Mesendoderm (in vitro differentiated cells): ENCODE measurements around the gene GFRA3.
"Not testable (repeated sequence)": the region's sequence is repeated elsewhere in the genome, so short reads cannot be mapped to it uniquely, and the experiment has no call there.

Source experiments
- DNase-seq: peaks from one replicate; pipeline ENCODE4 v3.0.0; 2013
- H2AK5ac ChIP-seq: 2 replicates; pipeline ENCODE4 v1.6.1; 2013; ENCODE audit warnings: low read length, inconsistent platforms
- H2BK120ac ChIP-seq: 2 replicates; pipeline ENCODE4 v1.6.1; 2013; ENCODE audit warnings: low read depth, mild to moderate bottlenecking, low read length, moderate library complexity, mixed read lengths
- H2BK15ac ChIP-seq: replicated peaks from 2 replicates; pipeline ENCODE4 v1.6.1; 2013; ENCODE audit warnings: low read depth, mild to moderate bottlenecking, moderate library complexity
- H2BK5ac ChIP-seq: 2 replicates; pipeline ENCODE4 v1.6.1; 2013; ENCODE audit warnings: low read length, inconsistent platforms
- H3K18ac ChIP-seq: 2 replicates; pipeline ENCODE4 v1.6.1; 2013; ENCODE audit warnings: mild to moderate bottlenecking, low read length, mixed read lengths
- H3K23ac ChIP-seq: one replicate; pipeline ENCODE4 v1.6.1; 2013; ENCODE audit warnings: low read length
- H3K27ac ChIP-seq: 2 replicates; pipeline ENCODE4 v1.5.1; 2013; ENCODE audit warnings: low read depth, mild to moderate bottlenecking, inconsistent platforms, low read length, moderate library complexity
- H3K27me3 ChIP-seq: 2 replicates; pipeline ENCODE4 v1.6.1; 2013; ENCODE audit warnings: low read length, control low read depth, mild to moderate bottlenecking, inconsistent platforms; ENCODE audit not compliant: insufficient read depth, poor library complexity
- H3K36me3 ChIP-seq: 2 replicates; pipeline ENCODE4 v1.6.1; 2013; ENCODE audit warnings: low read length, inconsistent platforms; ENCODE audit not compliant: control insufficient read depth, insufficient read depth
- H3K4ac ChIP-seq: one replicate; pipeline ENCODE4 v1.6.1; 2013; ENCODE audit warnings: low read depth, mild to moderate bottlenecking, low read length, moderate library complexity
- H3K4me1 ChIP-seq: 2 replicates; pipeline ENCODE4 v1.6.1; 2013; ENCODE audit warnings: low read depth, low read length, inconsistent platforms; ENCODE audit not compliant: control insufficient read depth
- H3K4me2 ChIP-seq: 2 replicates; pipeline ENCODE4 v1.6.1; 2013; ENCODE audit warnings: low read length
- H3K4me3 ChIP-seq: 2 replicates; pipeline ENCODE4 v1.5.1; 2013; ENCODE audit warnings: mild to moderate bottlenecking, low read length
- H3K56ac ChIP-seq: one replicate; pipeline ENCODE4 v1.6.1; 2013; ENCODE audit warnings: low read length
- H3K79me1 ChIP-seq: 2 replicates; pipeline ENCODE4 v1.6.1; 2013; ENCODE audit warnings: low read length, inconsistent platforms
- H3K79me2 ChIP-seq: 2 replicates; pipeline ENCODE4 v1.6.1; 2013; ENCODE audit warnings: mild to moderate bottlenecking, low read length; ENCODE audit not compliant: control insufficient read depth, insufficient read depth
- H3K9ac ChIP-seq: 2 replicates; pipeline ENCODE4 v1.6.1; 2013; ENCODE audit warnings: low read length, inconsistent platforms
- H4K5ac ChIP-seq: one replicate; pipeline ENCODE4 v1.6.1; 2013; ENCODE audit warnings: low read length
- H4K8ac ChIP-seq: one replicate; pipeline ENCODE4 v1.6.1; 2013; ENCODE audit warnings: low read depth, mild to moderate bottlenecking, control low read depth, low read length, moderate library complexity
- WGBS: extraction: QIAGEN DNeasy Blood & Tissue Kit; methylation state at CpG from one replicate; pipeline ENCODE4 v1.1.7; 2013; ENCODE audit warnings: low lambda C conversion rate, missing lambda C conversion rate; ENCODE audit not compliant: insufficient coverage; ENCODE audit errors: extremely low coverage; 5-methylcytosine and 5-hydroxymethylcytosine counted together

The GFRA3 gene

GRCh38 chr5:138264183-138264582 is 10.2 kb downstream of the GFRA3 start:
- Histone ChIP-seq H3K4me2 (no peak overlapping the region), H2AK5ac (no peak overlapping the region), H3K4ac (no peak overlapping the region), H2BK15ac (no peak overlapping the region), H3K56ac (peak overlapping the region; percentile 25), H3K18ac (no peak overlapping the region), H3K36me3 (no peaks in the 10 kb centered on the region), H3K79me2 (no peaks in the 10 kb centered on the region), H3K9ac (no peak overlapping the region), H3K27me3 (no peaks in the 10 kb centered on the region), H4K8ac (no peak overlapping the region), H3K4me3 (no peak overlapping the region), H3K23ac (no peak overlapping the region), H2BK120ac (no peak overlapping the region), H3K27ac (no peak overlapping the region), H3K4me1 (no peaks in the 10 kb centered on the region), H2BK5ac (no peak overlapping the region), H4K5ac (no peak overlapping the region), H3K79me1 (no peaks in the 10 kb centered on the region)
- no peak for DNase-seq
- WGBS: no CpG with 5 or more reads among the region's 8 CpGs

GRCh38 chr5:138263581-138263980 is 10.8 kb downstream of the GFRA3 start:
- H3K18ac ChIP-seq: no peak overlapping the region
- H3K4me3 ChIP-seq: no peak overlapping the region
- no peak overlapping the region for H3K23ac ChIP-seq
- H3K56ac ChIP-seq: no peak overlapping the region
- H4K5ac ChIP-seq: no peak overlapping the region
- no peak overlapping the region for H3K27ac ChIP-seq
- no peak overlapping the region for H2AK5ac ChIP-seq
- no peaks in the 10 kb centered on the region for H3K79me1 ChIP-seq
- DNase-seq: no peak
- H3K4me2 ChIP-seq: no peak overlapping the region
- no peak overlapping the region for H3K9ac ChIP-seq
- no peaks in the 10 kb centered on the region for H3K79me2 ChIP-seq
- no peak overlapping the region for H4K8ac ChIP-seq
- WGBS: no CpG with 5 or more reads among the region's 3 CpGs
- no peaks in the 10 kb centered on the region for H3K27me3 ChIP-seq
- H3K4me1 ChIP-seq: no peaks in the 10 kb centered on the region
- H2BK15ac ChIP-seq: no peak overlapping the region
- H3K36me3 ChIP-seq: no peaks in the 10 kb centered on the region
- H2BK5ac ChIP-seq: no peak overlapping the region
- no peak overlapping the region for H2BK120ac ChIP-seq
- no peak overlapping the region for H3K4ac ChIP-seq

- Histone ChIP-seq H4K8ac (no peak overlapping the region), H3K4me1 (no peaks in the 10 kb centered on the region), H3K23ac (no peak overlapping the region), H3K79me1 (no peaks in the 10 kb centered on the region), H3K4me3 (no peak overlapping the region), H3K36me3 (no peaks in the 10 kb centered on the region), H3K4me2 (no peak overlapping the region), H2AK5ac (no peak overlapping the region), H2BK5ac (no peak overlapping the region), H2BK120ac (no peak overlapping the region), H2BK15ac (no peak overlapping the region), H3K27me3 (no peaks in the 10 kb centered on the region), H3K56ac (no peak overlapping the region), H3K27ac (no peak overlapping the region), H3K9ac (no peak overlapping the region), H3K4ac (no peak overlapping the region), H4K5ac (no peak overlapping the region), H3K79me2 (no peaks in the 10 kb centered on the region), H3K18ac (no peak overlapping the region)
- no CpG with 5 or more reads among the region's 4 CpGs for WGBS
- DNase-seq: no peak
Observed at GRCh38 chr5:138258704-138259292, 15.6 kb downstream of the GFRA3 start.

- Histone ChIP-seq H3K56ac (no peak overlapping the region), H4K8ac (no peak overlapping the region), H2BK120ac (no peak overlapping the region), H3K18ac (no peak overlapping the region), H2BK15ac (no peak overlapping the region), H3K9ac (no peak overlapping the region), H4K5ac (no peak overlapping the region), H3K4ac (no peak overlapping the region), H3K79me1 (no peaks in the 10 kb centered on the region), H2AK5ac (no peak overlapping the region), H3K4me3 (no peak overlapping the region), H3K4me1 (no peaks in the 10 kb centered on the region), H3K23ac (no peak overlapping the region), H2BK5ac (no peak overlapping the region), H3K4me2 (no peak overlapping the region), H3K27me3 (no peaks in the 10 kb centered on the region), H3K79me2 (no peaks in the 10 kb centered on the region), H3K27ac (no peak overlapping the region), H3K36me3 (no peaks in the 10 kb centered on the region)
- WGBS: no CpG with 5 or more reads among the region's 29 CpGs
- DNase-seq: no peak
Observed at GRCh38 chr5:138257583-138257982, 16.8 kb downstream of the GFRA3 start.

- Histone ChIP-seq H3K18ac (no peak overlapping the region), H3K79me2 (no peaks in the 10 kb centered on the region), H2BK15ac (no peak overlapping the region), H3K4me3 (no peak overlapping the region), H3K4ac (no peak overlapping the region), H3K4me1 (no peaks in the 10 kb centered on the region), H2AK5ac (no peak overlapping the region), H2BK120ac (no peak overlapping the region), H3K27me3 (no peaks in the 10 kb centered on the region), H4K8ac (no peak overlapping the region), H3K23ac (no peak overlapping the region), H3K56ac (no peak overlapping the region), H3K27ac (no peak overlapping the region), H4K5ac (no peak overlapping the region), H3K79me1 (no peaks in the 10 kb centered on the region), H2BK5ac (no peak overlapping the region), H3K9ac (no peak overlapping the region), H3K36me3 (no peaks in the 10 kb centered on the region), H3K4me2 (no peak overlapping the region)
- no CpG with 5 or more reads among the region's 3 CpGs for WGBS
- DNase-seq: no peak
Observed at GRCh38 chr5:138252944-138253343, 21.5 kb downstream of the GFRA3 start.

GRCh38 chr5:138247800-138248199 is 26.6 kb downstream of the GFRA3 start:
- H3K23ac ChIP-seq, H4K8ac ChIP-seq, H2BK120ac ChIP-seq, H3K4ac ChIP-seq, H3K9ac ChIP-seq, H2AK5ac ChIP-seq, H3K27me3 ChIP-seq, H3K4me3 ChIP-seq, H3K18ac ChIP-seq, H2BK5ac ChIP-seq, H3K27ac ChIP-seq, H4K5ac ChIP-seq, H3K4me2 ChIP-seq, H3K79me1 ChIP-seq, H3K79me2 ChIP-seq, H3K36me3 ChIP-seq, H2BK15ac ChIP-seq, H3K56ac ChIP-seq, H3K4me1 ChIP-seq: not testable (repeated sequence)
- WGBS: no CpG with 5 or more reads among the region's 2 CpGs
- DNase-seq: peak; percentile 88
